Lower lobe of right lung (tissue), 2 donors: ENCODE measurements around the gene PHF3. TPM values are rescaled to one million over a fixed set of nuclear protein-coding genes. Genes with fewer than 3 reads are reported as not detected.

Experiments
- ATAC-seq, 2 donors: fragments of 200-7000 bp; cut with Tn5 transposase; one replicate each; pipeline ENCODE4 v1.9.1; 2020 to 2022; ENCODE audit warnings: mild to moderate bottlenecking in 2 of 2, moderate library complexity in 2 of 2
- DNase-seq: peaks from one replicate; pipeline ENCODE4 v3.0.0-alpha.2; 2020
- H3K27ac ChIP-seq: fragments of 200-600 bp; one replicate; pipeline ENCODE4 v1.8.0; 2022
- H3K27me3 ChIP-seq: fragments of 200-600 bp; one replicate; pipeline ENCODE4 v1.8.0; 2022; ENCODE audit warnings: low read depth
- H3K36me3 ChIP-seq: fragments of 200-600 bp; one replicate; pipeline ENCODE4 v1.8.0; 2022; ENCODE audit warnings: mild to moderate bottlenecking
- H3K4me1 ChIP-seq: fragments of 200-600 bp; one replicate; pipeline ENCODE4 v1.8.0; 2022
- H3K4me3 ChIP-seq: fragments of 200-600 bp; one replicate; pipeline ENCODE4 v1.8.0; 2022; ENCODE audit warnings: mild to moderate bottlenecking
- H3K9me3 ChIP-seq: fragments of 200-600 bp; one replicate; pipeline ENCODE4 v1.8.0; 2022
- intact Hi-C: fragments of 100-400 bp; cut with DNase I; formaldehyde crosslinking; loops from one replicate; pipeline ENCODE4 v1.11.0; 2022
- total RNA-seq: library from RNA; stranded (reverse); fragmentation: NEBNext Ultra II Directional; extraction: Animal tissue kit (Norgen Biotek cat#: 25700); gene quantifications from one replicate; pipeline ENCODE4 v1.2.1, GENCODE V29; 2021
- TF ChIP-seq, protein P1 (sequence below): fragments of 200-600 bp; IDR thresholded peaks from one replicate; pipeline ENCODE4 v1.8.0; 2022; ENCODE audit warnings: antibody characterized with exemption, mild to moderate bottlenecking
- donor health status: DM: no; HTN: yes; CAD: no; lungs with severe emphysema.

Gene PHF3
- total RNA-seq, 1 donor from 2014 or later, result 65.4 TPM

DNA sequence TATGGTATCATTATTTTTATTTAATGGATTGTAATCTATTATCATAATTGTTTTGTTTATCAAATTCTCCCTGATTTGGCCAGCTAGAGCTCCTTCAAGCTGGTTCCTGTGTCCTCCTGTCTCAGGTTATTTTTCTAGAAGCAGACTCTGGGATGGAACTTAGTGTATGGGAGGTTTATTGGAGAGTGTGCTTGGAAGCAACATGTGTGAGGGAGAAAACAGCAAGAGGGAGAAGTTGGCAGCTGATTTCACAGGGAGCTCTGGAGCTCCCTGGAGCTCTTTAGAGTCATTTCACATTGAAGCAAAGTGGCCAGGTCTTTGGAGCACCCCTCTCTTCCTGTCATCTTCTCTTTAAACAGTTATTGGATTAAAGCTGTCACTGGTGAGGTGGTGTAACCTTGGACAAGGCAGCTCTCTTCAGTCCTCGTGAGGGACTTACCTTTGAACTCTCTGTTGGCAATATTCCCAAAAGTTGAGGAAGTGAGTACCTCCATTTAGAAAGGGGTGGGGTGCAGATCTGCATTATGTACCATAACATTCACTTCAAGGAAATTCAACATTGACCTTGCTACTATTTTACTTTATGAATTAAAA lies 103.6 kb downstream of the PHF3 start:
- Histone ChIP-seq H3K9me3 (no peaks in the 10 kb centered on the region), H3K4me3 (no peak overlapping the region), H3K36me3 (no peaks in the 10 kb centered on the region), H3K27ac (no peak overlapping the region), H3K27me3 (no peaks in the 10 kb centered on the region), H3K4me1 (no peaks in the 10 kb centered on the region)
- intact Hi-C loops, result no loop called here
- DNase-seq (no peak), ATAC-seq (no peak)
- TF ChIP-seq, protein P1, sequence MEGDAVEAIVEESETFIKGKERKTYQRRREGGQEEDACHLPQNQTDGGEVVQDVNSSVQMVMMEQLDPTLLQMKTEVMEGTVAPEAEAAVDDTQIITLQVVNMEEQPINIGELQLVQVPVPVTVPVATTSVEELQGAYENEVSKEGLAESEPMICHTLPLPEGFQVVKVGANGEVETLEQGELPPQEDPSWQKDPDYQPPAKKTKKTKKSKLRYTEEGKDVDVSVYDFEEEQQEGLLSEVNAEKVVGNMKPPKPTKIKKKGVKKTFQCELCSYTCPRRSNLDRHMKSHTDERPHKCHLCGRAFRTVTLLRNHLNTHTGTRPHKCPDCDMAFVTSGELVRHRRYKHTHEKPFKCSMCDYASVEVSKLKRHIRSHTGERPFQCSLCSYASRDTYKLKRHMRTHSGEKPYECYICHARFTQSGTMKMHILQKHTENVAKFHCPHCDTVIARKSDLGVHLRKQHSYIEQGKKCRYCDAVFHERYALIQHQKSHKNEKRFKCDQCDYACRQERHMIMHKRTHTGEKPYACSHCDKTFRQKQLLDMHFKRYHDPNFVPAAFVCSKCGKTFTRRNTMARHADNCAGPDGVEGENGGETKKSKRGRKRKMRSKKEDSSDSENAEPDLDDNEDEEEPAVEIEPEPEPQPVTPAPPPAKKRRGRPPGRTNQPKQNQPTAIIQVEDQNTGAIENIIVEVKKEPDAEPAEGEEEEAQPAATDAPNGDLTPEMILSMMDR, result no peak

DNA sequence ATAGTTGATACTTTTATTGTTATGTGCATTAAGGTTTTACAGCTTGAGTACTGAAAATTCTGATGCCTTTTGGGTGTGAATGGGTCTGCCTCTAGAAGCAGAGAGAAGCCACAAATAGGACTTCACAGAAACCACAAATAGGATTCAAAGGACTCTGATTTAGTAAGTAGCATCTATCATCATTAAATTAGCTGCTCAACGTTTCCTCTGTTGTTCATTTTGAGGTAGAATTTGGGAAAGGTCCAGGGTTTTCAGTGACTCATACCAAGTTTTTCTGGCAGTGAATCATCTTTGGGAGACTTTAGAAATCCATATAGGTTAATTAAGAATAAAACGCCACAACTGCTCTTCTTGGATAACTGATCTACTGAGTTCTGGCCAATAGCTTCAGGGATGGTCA lies 105.1 kb downstream of the PHF3 start:
- TF ChIP-seq, protein P1, result no peak
- no peaks in the 10 kb centered on the region for H3K4me1 ChIP-seq
- H3K36me3 ChIP-seq, result no peaks in the 10 kb centered on the region
- no peak for DNase-seq
- no peak overlapping the region for H3K27ac ChIP-seq
- intact Hi-C loops, result no loop called here
- H3K9me3 ChIP-seq, result no peaks in the 10 kb centered on the region
- no peak for ATAC-seq
- no peak overlapping the region for H3K4me3 ChIP-seq
- no peaks in the 10 kb centered on the region for H3K27me3 ChIP-seq

DNA sequence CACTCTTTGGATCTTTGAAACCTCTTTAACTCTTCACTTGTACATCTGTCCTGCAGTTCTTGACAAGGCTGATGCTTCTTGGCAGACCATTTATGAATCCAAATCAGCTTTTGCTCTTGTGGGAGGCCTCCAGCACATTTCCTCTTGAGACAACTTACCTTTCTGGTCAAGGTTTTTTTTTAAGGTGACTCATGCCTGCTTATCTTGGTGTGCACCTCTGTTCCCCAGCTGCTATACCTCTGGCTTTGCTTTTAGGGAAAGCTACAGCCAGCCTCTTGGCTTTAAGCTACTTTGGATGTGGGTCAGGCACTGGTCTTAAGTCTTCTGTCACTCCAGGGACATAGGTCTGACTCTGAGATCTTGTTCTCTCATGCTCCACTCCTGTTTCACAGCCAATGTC lies 106.5 kb downstream of the PHF3 start:
- H3K27ac ChIP-seq, result no peak overlapping the region
- TF ChIP-seq, protein P1, result no peak
- no peaks in the 10 kb centered on the region for H3K27me3 ChIP-seq
- H3K4me3 ChIP-seq, result no peak overlapping the region
- DNase-seq (no peak), ATAC-seq (no peak)
- no peaks in the 10 kb centered on the region for H3K36me3 ChIP-seq
- intact Hi-C loops, result no loop called here
- H3K4me1 ChIP-seq, result no peaks in the 10 kb centered on the region
- H3K9me3 ChIP-seq, result peaks cover 5% of the 10 kb centered on the region

DNA sequence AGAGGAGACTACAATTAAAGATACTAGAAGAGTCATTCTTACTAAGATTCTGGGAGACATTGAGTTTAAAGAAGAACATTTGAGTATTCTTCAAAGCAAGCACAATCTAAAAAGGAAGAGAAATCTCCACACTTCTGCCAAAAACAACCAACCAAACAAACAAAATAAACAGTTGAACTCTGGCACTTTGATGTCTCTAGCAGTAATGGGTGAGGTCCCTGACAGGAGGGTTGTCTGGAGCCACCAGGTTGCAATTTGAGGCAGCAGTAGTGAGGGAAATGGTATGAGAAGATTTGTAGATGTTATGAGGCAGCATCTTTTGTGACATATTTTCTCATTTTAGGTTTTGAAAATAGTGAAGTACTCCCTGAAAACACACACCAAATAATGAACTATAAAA lies 108.1 kb downstream of the PHF3 start:
- Histone ChIP-seq H3K36me3 (no peaks in the 10 kb centered on the region), H3K4me3 (no peak overlapping the region), H3K27ac (no peak overlapping the region), H3K4me1 (no peaks in the 10 kb centered on the region), H3K9me3 (peaks cover 5% of the 10 kb centered on the region), H3K27me3 (no peaks in the 10 kb centered on the region)
- TF ChIP-seq, protein P1, result no peak
- DNase-seq (no peak), ATAC-seq (no peak)
- intact Hi-C loops, result no loop called here

DNA sequence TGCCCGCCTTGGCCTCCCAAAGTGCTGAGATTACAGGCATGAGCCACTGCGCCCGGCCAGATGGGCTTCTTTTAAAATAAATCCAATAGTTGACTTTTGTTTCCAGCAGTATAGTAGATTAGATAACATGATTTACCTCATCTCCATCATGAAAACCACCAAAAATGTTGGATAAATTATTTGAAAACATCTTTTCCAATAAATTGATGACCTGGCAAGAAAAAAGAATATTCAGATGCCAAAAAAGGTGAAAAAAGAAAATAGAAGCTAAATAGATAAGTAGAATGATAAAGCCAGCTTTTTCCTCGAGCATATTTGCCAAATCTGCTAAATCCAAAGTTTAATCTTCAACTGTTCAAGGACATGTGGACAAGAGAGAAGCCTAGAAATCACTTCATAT lies 109.2 kb downstream of the PHF3 start:
- H3K27ac ChIP-seq, result no peak overlapping the region
- no peaks in the 10 kb centered on the region for H3K36me3 ChIP-seq
- DNase-seq (no peak), ATAC-seq (no peak)
- TF ChIP-seq, protein P1, result no peak
- intact Hi-C loops, result no loop called here
- H3K4me3 ChIP-seq, result no peak overlapping the region
- H3K27me3 ChIP-seq, result no peaks in the 10 kb centered on the region
- peaks cover 5% of the 10 kb centered on the region for H3K9me3 ChIP-seq
- no peaks in the 10 kb centered on the region for H3K4me1 ChIP-seq
